Measurements from ENCODE around the gene ALAS1. TPM values are rescaled to one million over a fixed set of nuclear protein-coding genes. Genes with fewer than 3 reads are reported as not detected.
"Not testable (repeated sequence)": the region's sequence is repeated elsewhere in the genome, so short reads cannot be mapped to it uniquely, and the experiment has no call there.

The ALAS1 gene
- total and polyA plus RNA-seq, 2 experiments from 2014 or later = 17.8 to 42.8 TPM

DNA sequence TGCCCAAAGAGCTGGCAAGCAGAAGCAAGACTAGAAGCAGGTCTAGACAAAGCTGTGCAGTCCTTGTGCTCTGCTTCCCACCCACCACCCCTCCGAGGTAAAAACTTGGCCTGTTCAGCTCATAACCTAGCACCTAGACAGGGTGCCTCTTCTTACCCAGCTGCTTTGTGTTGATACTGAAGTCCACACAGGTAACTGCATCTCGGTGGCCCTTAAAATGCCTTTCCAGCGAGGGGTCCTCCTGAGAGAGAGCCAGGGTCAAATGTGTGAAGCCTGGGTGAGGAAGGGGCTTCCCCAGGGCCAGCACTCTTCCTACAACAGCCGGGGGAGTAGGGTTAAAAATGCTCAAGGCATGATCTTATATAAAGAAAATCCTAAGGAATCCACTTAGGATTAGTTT lies 47.1 kb upstream of the ALAS1 start:
- Mint-ChIP-seq H3K4me3 (no peak overlapping the region), H3K27me3 (ENCODE audit: insufficient read depth, low read depth, poor library complexity) (peaks cover 2% of the 10 kb centered on the region), H3K27ac (no peak overlapping the region), H3K4me1 (peaks cover 24% of the 10 kb centered on the region), H3K9me3 (no peaks in the 10 kb centered on the region), H3K36me3 (ENCODE audit: low read depth) (peaks cover 39% of the 10 kb centered on the region)
- Histone ChIP-seq H3K27me3 (ENCODE audit: insufficient read depth) (no peaks in the 10 kb centered on the region), H3K36me3 (ENCODE audit: insufficient read depth) (peaks cover 11% of the 10 kb centered on the region), H2AFZ (no peak overlapping the region), H3K4me3 (no peak overlapping the region), H4K20me1 (replicated peaks; ENCODE audit: insufficient read depth) (no peaks in the 10 kb centered on the region; the same call in 1 of the 2 replicates), H3K9me2 (ENCODE audit: insufficient read depth) (no peaks in the 10 kb centered on the region), H3K4me1 (ENCODE audit: insufficient read depth) (peaks cover 8% of the 10 kb centered on the region; the same call in 1 of the 2 replicates), H3F3A (replicated peaks; ENCODE audit: low read depth) (0 out of 2 replicates have a peak, but pooled peaks cover 6% of the 10 kb centered on the region), H3K4me2 (no peak overlapping the region), H3K27ac (ENCODE audit: low read depth) (no peak overlapping the region), H3K79me2 (replicated peaks; ENCODE audit: insufficient read depth) (peaks cover 16% of the 10 kb centered on the region)
- ATAC-seq = no peak
- TF ChIP-seq, protein P1, sequence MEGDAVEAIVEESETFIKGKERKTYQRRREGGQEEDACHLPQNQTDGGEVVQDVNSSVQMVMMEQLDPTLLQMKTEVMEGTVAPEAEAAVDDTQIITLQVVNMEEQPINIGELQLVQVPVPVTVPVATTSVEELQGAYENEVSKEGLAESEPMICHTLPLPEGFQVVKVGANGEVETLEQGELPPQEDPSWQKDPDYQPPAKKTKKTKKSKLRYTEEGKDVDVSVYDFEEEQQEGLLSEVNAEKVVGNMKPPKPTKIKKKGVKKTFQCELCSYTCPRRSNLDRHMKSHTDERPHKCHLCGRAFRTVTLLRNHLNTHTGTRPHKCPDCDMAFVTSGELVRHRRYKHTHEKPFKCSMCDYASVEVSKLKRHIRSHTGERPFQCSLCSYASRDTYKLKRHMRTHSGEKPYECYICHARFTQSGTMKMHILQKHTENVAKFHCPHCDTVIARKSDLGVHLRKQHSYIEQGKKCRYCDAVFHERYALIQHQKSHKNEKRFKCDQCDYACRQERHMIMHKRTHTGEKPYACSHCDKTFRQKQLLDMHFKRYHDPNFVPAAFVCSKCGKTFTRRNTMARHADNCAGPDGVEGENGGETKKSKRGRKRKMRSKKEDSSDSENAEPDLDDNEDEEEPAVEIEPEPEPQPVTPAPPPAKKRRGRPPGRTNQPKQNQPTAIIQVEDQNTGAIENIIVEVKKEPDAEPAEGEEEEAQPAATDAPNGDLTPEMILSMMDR (conservative IDR thresholded peaks at IDR 0.05; ENCODE audit: low read depth in 2 of 2) = no peak
- TF ChIP-seq, protein P2, sequence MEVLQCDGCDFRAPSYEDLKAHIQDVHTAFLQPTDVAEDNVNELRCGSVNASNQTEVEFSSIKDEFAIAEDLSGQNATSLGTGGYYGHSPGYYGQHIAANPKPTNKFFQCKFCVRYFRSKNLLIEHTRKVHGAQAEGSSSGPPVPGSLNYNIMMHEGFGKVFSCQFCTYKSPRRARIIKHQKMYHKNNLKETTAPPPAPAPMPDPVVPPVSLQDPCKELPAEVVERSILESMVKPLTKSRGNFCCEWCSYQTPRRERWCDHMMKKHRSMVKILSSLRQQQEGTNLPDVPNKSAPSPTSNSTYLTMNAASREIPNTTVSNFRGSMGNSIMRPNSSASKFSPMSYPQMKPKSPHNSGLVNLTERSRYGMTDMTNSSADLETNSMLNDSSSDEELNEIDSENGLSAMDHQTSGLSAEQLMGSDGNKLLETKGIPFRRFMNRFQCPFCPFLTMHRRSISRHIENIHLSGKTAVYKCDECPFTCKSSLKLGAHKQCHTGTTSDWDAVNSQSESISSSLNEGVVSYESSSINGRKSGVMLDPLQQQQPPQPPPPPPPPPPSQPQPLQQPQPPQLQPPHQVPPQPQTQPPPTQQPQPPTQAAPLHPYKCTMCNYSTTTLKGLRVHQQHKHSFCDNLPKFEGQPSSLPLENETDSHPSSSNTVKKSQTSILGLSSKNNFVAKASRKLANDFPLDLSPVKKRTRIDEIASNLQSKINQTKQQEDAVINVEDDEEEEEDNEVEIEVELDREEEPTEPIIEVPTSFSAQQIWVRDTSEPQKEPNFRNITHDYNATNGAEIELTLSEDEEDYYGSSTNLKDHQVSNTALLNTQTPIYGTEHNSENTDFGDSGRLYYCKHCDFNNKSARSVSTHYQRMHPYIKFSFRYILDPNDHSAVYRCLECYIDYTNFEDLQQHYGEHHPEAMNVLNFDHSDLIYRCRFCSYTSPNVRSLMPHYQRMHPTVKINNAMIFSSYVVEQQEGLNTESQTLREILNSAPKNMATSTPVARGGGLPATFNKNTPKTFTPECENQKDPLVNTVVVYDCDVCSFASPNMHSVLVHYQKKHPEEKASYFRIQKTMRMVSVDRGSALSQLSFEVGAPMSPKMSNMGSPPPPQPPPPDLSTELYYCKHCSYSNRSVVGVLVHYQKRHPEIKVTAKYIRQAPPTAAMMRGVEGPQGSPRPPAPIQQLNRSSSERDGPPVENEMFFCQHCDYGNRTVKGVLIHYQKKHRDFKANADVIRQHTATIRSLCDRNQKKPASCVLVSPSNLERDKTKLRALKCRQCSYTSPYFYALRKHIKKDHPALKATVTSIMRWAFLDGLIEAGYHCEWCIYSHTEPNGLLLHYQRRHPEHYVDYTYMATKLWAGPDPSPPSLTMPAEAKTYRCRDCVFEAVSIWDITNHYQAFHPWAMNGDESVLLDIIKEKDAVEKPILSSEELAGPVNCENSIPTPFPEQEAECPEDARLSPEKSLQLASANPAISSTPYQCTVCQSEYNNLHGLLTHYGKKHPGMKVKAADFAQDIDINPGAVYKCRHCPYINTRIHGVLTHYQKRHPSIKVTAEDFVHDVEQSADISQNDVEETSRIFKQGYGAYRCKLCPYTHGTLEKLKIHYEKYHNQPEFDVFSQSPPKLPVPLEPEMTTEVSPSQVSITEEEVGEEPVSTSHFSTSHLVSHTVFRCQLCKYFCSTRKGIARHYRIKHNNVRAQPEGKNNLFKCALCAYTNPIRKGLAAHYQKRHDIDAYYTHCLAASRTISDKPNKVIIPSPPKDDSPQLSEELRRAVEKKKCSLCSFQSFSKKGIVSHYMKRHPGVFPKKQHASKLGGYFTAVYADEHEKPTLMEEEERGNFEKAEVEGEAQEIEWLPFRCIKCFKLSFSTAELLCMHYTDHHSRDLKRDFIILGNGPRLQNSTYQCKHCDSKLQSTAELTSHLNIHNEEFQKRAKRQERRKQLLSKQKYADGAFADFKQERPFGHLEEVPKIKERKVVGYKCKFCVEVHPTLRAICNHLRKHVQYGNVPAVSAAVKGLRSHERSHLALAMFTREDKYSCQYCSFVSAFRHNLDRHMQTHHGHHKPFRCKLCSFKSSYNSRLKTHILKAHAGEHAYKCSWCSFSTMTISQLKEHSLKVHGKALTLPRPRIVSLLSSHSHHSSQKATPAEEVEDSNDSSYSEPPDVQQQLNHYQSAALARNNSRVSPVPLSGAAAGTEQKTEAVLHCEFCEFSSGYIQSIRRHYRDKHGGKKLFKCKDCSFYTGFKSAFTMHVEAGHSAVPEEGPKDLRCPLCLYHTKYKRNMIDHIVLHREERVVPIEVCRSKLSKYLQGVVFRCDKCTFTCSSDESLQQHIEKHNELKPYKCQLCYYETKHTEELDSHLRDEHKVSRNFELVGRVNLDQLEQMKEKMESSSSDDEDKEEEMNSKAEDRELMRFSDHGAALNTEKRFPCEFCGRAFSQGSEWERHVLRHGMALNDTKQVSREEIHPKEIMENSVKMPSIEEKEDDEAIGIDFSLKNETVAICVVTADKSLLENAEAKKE (CRISPR knock-in tag; IDR thresholded peaks at IDR 0.05) = no peak
- TF ChIP-seq JUNB (IDR thresholded peaks at IDR 0.05; ENCODE audit: unreplicated experiment) (no peak), EZH2 (IDR thresholded peaks at IDR 0.05; ENCODE audit: low read depth, unreplicated experiment) (no peak), ZNF331 (CRISPR knock-in tag; IDR thresholded peaks at IDR 0.05; ENCODE audit: low read depth) (no peak), CREB1 (CRISPR knock-in tag; IDR thresholded peaks at IDR 0.05; ENCODE audit: low read depth) (no peak)
- no peak for DNase-seq (ENCODE audit: low spot score)

- H3K27ac Mint-ChIP-seq; H3K27me3 ChIP-seq (ENCODE audit: insufficient read depth); DNase-seq (ENCODE audit: low spot score); H3K4me3 ChIP-seq; H3K4me3 Mint-ChIP-seq; H2AFZ ChIP-seq; H3K36me3 ChIP-seq (ENCODE audit: insufficient read depth); H3K27me3 Mint-ChIP-seq (ENCODE audit: insufficient read depth, low read depth, poor library complexity); H3K27ac ChIP-seq (ENCODE audit: low read depth); H4K20me1 ChIP-seq (replicated peaks; ENCODE audit: insufficient read depth); H3K9me2 ChIP-seq (ENCODE audit: insufficient read depth); H3K4me2 ChIP-seq; ATAC-seq; H3K9me3 Mint-ChIP-seq: not testable (repeated sequence)
- peaks cover 13% of the 10 kb centered on the region; the same call in 1 of the 2 replicates for H3F3A ChIP-seq (replicated peaks; ENCODE audit: low read depth)
- Mint-ChIP-seq H3K4me1 (peaks cover 25% of the 10 kb centered on the region), H3K36me3 (ENCODE audit: low read depth) (peaks cover 29% of the 10 kb centered on the region)
- peaks cover 12% of the 10 kb centered on the region; the same call in 1 of the 2 replicates for H3K4me1 ChIP-seq (ENCODE audit: insufficient read depth)
- peaks cover 16% of the 10 kb centered on the region for H3K79me2 ChIP-seq (replicated peaks; ENCODE audit: insufficient read depth)
These were observed 46.0 kb upstream of the ALAS1 start for GRCh38 chr3:52151991-52152390.

All from GM23338 (cell line).